Measurements from ENCODE around the gene ADAMTS16.

Gene ADAMTS16

GRCh38 chr5:5178580-5178979 is 38.5 kb downstream of the ADAMTS16 start:
- no peak overlapping the region for H3K4me2 ChIP-seq (ENCODE audit: insufficient read depth, low read length, poor library complexity, severe bottlenecking)
- no peak overlapping the region for H2BK120ac ChIP-seq (ENCODE audit: low read depth, low read length)
- H2BK15ac ChIP-seq (ENCODE audit: low read length): no peak overlapping the region
- no peak overlapping the region for H4K91ac ChIP-seq (ENCODE audit: low read depth, low read length, poor library complexity)
- no peak overlapping the region for H3K9ac ChIP-seq (ENCODE audit: low read depth, low read length, poor library complexity)
- no peak overlapping the region for H3K14ac ChIP-seq (ENCODE audit: low read length)
- no peak overlapping the region for H2BK5ac ChIP-seq (ENCODE audit: low read length)
- H3K23ac ChIP-seq (ENCODE audit: low read depth, low read length, poor library complexity): no peak overlapping the region
- H3K9me3 ChIP-seq (replicated peaks in 1 of 2; ENCODE audit: control insufficient read depth in 2 of 2, insufficient read depth in 1 of 2, low read depth in 1 of 2, low read length in 2 of 2): peaks cover 0 to 2% of the 10 kb centered on the region in 2 donors
- H3K36me3 ChIP-seq (replicated peaks in 1 of 2; ENCODE audit: control insufficient read depth in 2 of 2, insufficient read depth in 2 of 2, low read length in 2 of 2): no peaks in the 10 kb centered on the region
- no peak overlapping the region for H4K8ac ChIP-seq (ENCODE audit: low read depth, low read length)
- no peak overlapping the region for H2AFZ ChIP-seq (ENCODE audit: low read length)
- no CpG with 5 or more reads among the region's 2 CpGs for WGBS, 2 donors (ENCODE audit: extremely low coverage in 2 of 2, insufficient read length in 2 of 2, insufficient replicate concordance in 1 of 2)
- H3K4ac ChIP-seq (ENCODE audit: low read length): no peak overlapping the region
- H2AK5ac ChIP-seq (ENCODE audit: low read depth, low read length): no peak overlapping the region
- H3K4me3 ChIP-seq (ENCODE audit: low read length in 2 of 2): no peak overlapping the region
- H3K27me3 ChIP-seq (ENCODE audit: control insufficient read depth in 3 of 3, insufficient read depth in 3 of 3, low read depth in 1 of 3, low read length in 3 of 3): peaks cover 0 to 12% (median 6%) of the 10 kb centered on the region in 3 experiments
- H3K4me1 ChIP-seq (ENCODE audit: control insufficient read depth in 2 of 2, insufficient read depth in 1 of 2, low read depth in 1 of 2, low read length in 2 of 2): peaks cover 4 to 16% of the 10 kb centered on the region in 2 donors
- DNase-seq (ENCODE audit: low spot score): no peak
- H3K18ac ChIP-seq (ENCODE audit: low read length): no peak overlapping the region
- no peaks in the 10 kb centered on the region for H3K79me1 ChIP-seq (ENCODE audit: low read depth, low read length)
- no peak overlapping the region for H3K27ac ChIP-seq (replicated peaks; ENCODE audit: low read length)
- H2BK12ac ChIP-seq (ENCODE audit: low read length): no peak overlapping the region

- H3K27me3 ChIP-seq (ENCODE audit: control insufficient read depth in 3 of 3, insufficient read depth in 3 of 3, low read depth in 1 of 3, low read length in 3 of 3): peaks cover 0 to 12% (median 6%) of the 10 kb centered on the region in 3 experiments
- no peak overlapping the region for H2BK120ac ChIP-seq (ENCODE audit: low read depth, low read length)
Measured at GRCh38 chr5:5179079-5179478, 38.9 kb downstream of the ADAMTS16 start.

GRCh38 chr5:5179597-5179996 is 39.5 kb downstream of the ADAMTS16 start:
- Histone ChIP-seq H2AFZ (ENCODE audit: low read length) (no peak overlapping the region), H3K9ac (ENCODE audit: low read depth, low read length, poor library complexity) (no peak overlapping the region), H3K79me1 (ENCODE audit: low read depth, low read length) (no peaks in the 10 kb centered on the region), H4K91ac (ENCODE audit: low read depth, low read length, poor library complexity) (no peak overlapping the region), H2BK5ac (ENCODE audit: low read length) (no peak overlapping the region), H2BK120ac (ENCODE audit: low read depth, low read length) (no peak overlapping the region), H3K18ac (ENCODE audit: low read length) (no peak overlapping the region), H2BK15ac (ENCODE audit: low read length) (no peak overlapping the region), H2BK12ac (ENCODE audit: low read length) (no peak overlapping the region), H2AK5ac (ENCODE audit: low read depth, low read length) (no peak overlapping the region), H3K4me1 (ENCODE audit: control insufficient read depth in 2 of 2, insufficient read depth in 1 of 2, low read depth in 1 of 2, low read length in 2 of 2) (peaks cover 4 to 16% of the 10 kb centered on the region in 2 donors), H3K27me3 (ENCODE audit: control insufficient read depth in 3 of 3, insufficient read depth in 3 of 3, low read depth in 1 of 3, low read length in 3 of 3) (peaks cover 0 to 12% (median 6%) of the 10 kb centered on the region in 3 experiments), H3K9me3 (replicated peaks in 1 of 2; ENCODE audit: control insufficient read depth in 2 of 2, insufficient read depth in 1 of 2, low read depth in 1 of 2, low read length in 2 of 2) (peaks cover 0 to 2% of the 10 kb centered on the region in 2 donors), H4K8ac (ENCODE audit: low read depth, low read length) (no peak overlapping the region), H3K36me3 (replicated peaks in 1 of 2; ENCODE audit: control insufficient read depth in 2 of 2, insufficient read depth in 2 of 2, low read length in 2 of 2) (no peaks in the 10 kb centered on the region), H3K4ac (ENCODE audit: low read length) (no peak overlapping the region), H3K4me3 (ENCODE audit: low read length in 2 of 2) (no peak overlapping the region), H3K14ac (ENCODE audit: low read length) (no peak overlapping the region), H3K4me2 (ENCODE audit: insufficient read depth, low read length, poor library complexity, severe bottlenecking) (no peak overlapping the region), H3K23ac (ENCODE audit: low read depth, low read length, poor library complexity) (no peak overlapping the region), H3K27ac (replicated peaks; ENCODE audit: low read length) (no peak overlapping the region)
- no peak for DNase-seq (ENCODE audit: low spot score)
- no CpG with 5 or more reads among the region's 4 CpGs for WGBS, 2 donors (ENCODE audit: extremely low coverage in 2 of 2, insufficient read length in 2 of 2, insufficient replicate concordance in 1 of 2)

More at GRCh38 chr5:5179079-5179478, 38.9 kb downstream of the ADAMTS16 start:
- Histone ChIP-seq H3K4me2 (ENCODE audit: insufficient read depth, low read length, poor library complexity, severe bottlenecking) (no peak overlapping the region), H4K8ac (ENCODE audit: low read depth, low read length) (no peak overlapping the region), H3K4me3 (ENCODE audit: low read length in 2 of 2) (no peak overlapping the region), H4K91ac (ENCODE audit: low read depth, low read length, poor library complexity) (no peak overlapping the region), H2AK5ac (ENCODE audit: low read depth, low read length) (no peak overlapping the region), H2BK12ac (ENCODE audit: low read length) (no peak overlapping the region), H3K27ac (replicated peaks; ENCODE audit: low read length) (no peak overlapping the region), H3K23ac (ENCODE audit: low read depth, low read length, poor library complexity) (no peak overlapping the region), H3K9ac (ENCODE audit: low read depth, low read length, poor library complexity) (no peak overlapping the region), H2BK5ac (ENCODE audit: low read length) (no peak overlapping the region), H3K79me1 (ENCODE audit: low read depth, low read length) (no peaks in the 10 kb centered on the region), H2AFZ (ENCODE audit: low read length) (no peak overlapping the region), H3K36me3 (replicated peaks in 1 of 2; ENCODE audit: control insufficient read depth in 2 of 2, insufficient read depth in 2 of 2, low read length in 2 of 2) (no peaks in the 10 kb centered on the region), H3K4me1 (ENCODE audit: control insufficient read depth in 2 of 2, insufficient read depth in 1 of 2, low read depth in 1 of 2, low read length in 2 of 2) (peaks cover 4 to 16% of the 10 kb centered on the region in 2 donors), H3K18ac (ENCODE audit: low read length) (no peak overlapping the region), H3K9me3 (replicated peaks in 1 of 2; ENCODE audit: control insufficient read depth in 2 of 2, insufficient read depth in 1 of 2, low read depth in 1 of 2, low read length in 2 of 2) (peaks cover 0 to 2% of the 10 kb centered on the region in 2 donors), H3K4ac (ENCODE audit: low read length) (no peak overlapping the region), H3K14ac (ENCODE audit: low read length) (no peak overlapping the region), H2BK15ac (ENCODE audit: low read length) (no peak overlapping the region)
- no CpG with 5 or more reads among the region's 5 CpGs for WGBS, 2 donors (ENCODE audit: extremely low coverage in 2 of 2, insufficient read length in 2 of 2, insufficient replicate concordance in 1 of 2)
- no peak for DNase-seq (ENCODE audit: low spot score)

GRCh38 chr5:5181650-5182324 is 41.7 kb downstream of the ADAMTS16 start:
- no peak overlapping the region for H3K14ac ChIP-seq (ENCODE audit: low read length)
- H3K4me1 ChIP-seq (ENCODE audit: control insufficient read depth in 2 of 2, insufficient read depth in 1 of 2, low read depth in 1 of 2, low read length in 2 of 2): peaks cover 4 to 18% of the 10 kb centered on the region in 2 donors
- no peak overlapping the region for H2AFZ ChIP-seq (ENCODE audit: low read length)
- H3K4me3 ChIP-seq (ENCODE audit: low read length in 2 of 2): no peak overlapping the region
- H3K27ac ChIP-seq (replicated peaks; ENCODE audit: low read length): no peak overlapping the region
- no peak overlapping the region for H3K9ac ChIP-seq (ENCODE audit: low read depth, low read length, poor library complexity)
- no peaks in the 10 kb centered on the region for H3K79me1 ChIP-seq (ENCODE audit: low read depth, low read length)
- H2BK12ac ChIP-seq (ENCODE audit: low read length): no peak overlapping the region
- peaks cover 0 to 12% (median 6%) of the 10 kb centered on the region in 3 experiments for H3K27me3 ChIP-seq (ENCODE audit: control insufficient read depth in 3 of 3, insufficient read depth in 3 of 3, low read depth in 1 of 3, low read length in 3 of 3)
- no CpG with 5 or more reads among the region's 14 CpGs for WGBS, 2 donors (ENCODE audit: extremely low coverage in 2 of 2, insufficient read length in 2 of 2, insufficient replicate concordance in 1 of 2)
- no peak overlapping the region for H2BK15ac ChIP-seq (ENCODE audit: low read length)
- no peak overlapping the region for H3K4me2 ChIP-seq (ENCODE audit: insufficient read depth, low read length, poor library complexity, severe bottlenecking)
- H3K4ac ChIP-seq (ENCODE audit: low read length): no peak overlapping the region
- no peak overlapping the region for H2BK120ac ChIP-seq (ENCODE audit: low read depth, low read length)
- H3K18ac ChIP-seq (ENCODE audit: low read length): peak overlapping the region; percentile 15
- H2BK5ac ChIP-seq (ENCODE audit: low read length): no peak overlapping the region
- H3K36me3 ChIP-seq (replicated peaks in 1 of 2; ENCODE audit: control insufficient read depth in 2 of 2, insufficient read depth in 2 of 2, low read length in 2 of 2): no peaks in the 10 kb centered on the region
- H4K8ac ChIP-seq (ENCODE audit: low read depth, low read length): no peak overlapping the region
- no peak overlapping the region for H4K91ac ChIP-seq (ENCODE audit: low read depth, low read length, poor library complexity)
- DNase-seq (ENCODE audit: low spot score): no peak
- H3K23ac ChIP-seq (ENCODE audit: low read depth, low read length, poor library complexity): no peak overlapping the region
- H3K9me3 ChIP-seq (replicated peaks in 1 of 2; ENCODE audit: control insufficient read depth in 2 of 2, insufficient read depth in 1 of 2, low read depth in 1 of 2, low read length in 2 of 2): no peaks in the 10 kb centered on the region
- no peak overlapping the region for H2AK5ac ChIP-seq (ENCODE audit: low read depth, low read length)
